ENCODE results near the gene UBR4.
"Not testable (repeated sequence)": the region's sequence is repeated elsewhere in the genome, so short reads cannot be mapped to it uniquely, and the experiment has no call there.

UBR4 gene

GRCh38 chr1:19234224-19234623 lies 24.2 kb upstream of the UBR4 start:
- no peak overlapping the region for H3K27ac ChIP-seq (ENCODE audit: low read depth, low read length)
- H3K79me2 ChIP-seq (ENCODE audit: control insufficient read depth, low read length) = no peaks in the 10 kb centered on the region
- H3K9me3 ChIP-seq (ENCODE audit: control insufficient read depth, insufficient read depth, low read length) = no peaks in the 10 kb centered on the region
- H3K9me2 ChIP-seq (replicated peaks; ENCODE audit: control insufficient read depth, low read length) = no peaks in the 10 kb centered on the region
- no peaks in the 10 kb centered on the region for H3K27me3 ChIP-seq (ENCODE audit: control insufficient read depth, low read length)
- H3K4me2 ChIP-seq (ENCODE audit: low read length) = no peak overlapping the region
- no peaks in the 10 kb centered on the region for H3F3A ChIP-seq (ENCODE audit: control insufficient read depth, insufficient read depth)
- no peaks in the 10 kb centered on the region for H4K20me1 ChIP-seq (ENCODE audit: control insufficient read depth, insufficient read depth, low read depth, low read length)
- TF ChIP-seq EZH2phosphoT487 (IDR thresholded peaks at IDR 0.05; ENCODE audit: borderline replicate concordance, low read length) = no peak
- TF ChIP-seq, protein P1, sequence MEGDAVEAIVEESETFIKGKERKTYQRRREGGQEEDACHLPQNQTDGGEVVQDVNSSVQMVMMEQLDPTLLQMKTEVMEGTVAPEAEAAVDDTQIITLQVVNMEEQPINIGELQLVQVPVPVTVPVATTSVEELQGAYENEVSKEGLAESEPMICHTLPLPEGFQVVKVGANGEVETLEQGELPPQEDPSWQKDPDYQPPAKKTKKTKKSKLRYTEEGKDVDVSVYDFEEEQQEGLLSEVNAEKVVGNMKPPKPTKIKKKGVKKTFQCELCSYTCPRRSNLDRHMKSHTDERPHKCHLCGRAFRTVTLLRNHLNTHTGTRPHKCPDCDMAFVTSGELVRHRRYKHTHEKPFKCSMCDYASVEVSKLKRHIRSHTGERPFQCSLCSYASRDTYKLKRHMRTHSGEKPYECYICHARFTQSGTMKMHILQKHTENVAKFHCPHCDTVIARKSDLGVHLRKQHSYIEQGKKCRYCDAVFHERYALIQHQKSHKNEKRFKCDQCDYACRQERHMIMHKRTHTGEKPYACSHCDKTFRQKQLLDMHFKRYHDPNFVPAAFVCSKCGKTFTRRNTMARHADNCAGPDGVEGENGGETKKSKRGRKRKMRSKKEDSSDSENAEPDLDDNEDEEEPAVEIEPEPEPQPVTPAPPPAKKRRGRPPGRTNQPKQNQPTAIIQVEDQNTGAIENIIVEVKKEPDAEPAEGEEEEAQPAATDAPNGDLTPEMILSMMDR (IDR thresholded peaks at IDR 0.05; ENCODE audit: low read depth, low read length, poor library complexity, severe bottlenecking) = no peak
- peaks cover 80% of the 10 kb centered on the region for H3K36me3 ChIP-seq (ENCODE audit: control insufficient read depth, low read length)
- H3K4me3 ChIP-seq (ENCODE audit: low read length) = no peak overlapping the region
- no peaks in the 10 kb centered on the region for H3K4me1 ChIP-seq (ENCODE audit: control insufficient read depth, low read length)

DNA sequence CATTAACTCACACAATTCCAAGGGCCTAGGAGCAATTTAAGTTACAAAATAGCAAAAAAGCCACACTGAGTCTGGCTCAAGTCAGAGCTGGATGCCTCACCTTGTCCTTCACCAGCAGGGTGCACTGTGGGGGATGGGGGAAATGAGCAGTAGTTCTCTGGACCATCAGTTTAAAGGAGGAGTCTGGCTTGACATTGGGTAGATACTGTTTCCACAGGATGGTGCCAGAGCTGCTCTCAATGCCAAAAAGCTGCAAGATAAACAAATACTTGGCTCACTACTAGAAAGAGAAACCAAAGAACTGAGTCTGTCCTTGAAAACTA lies 22.4 kb upstream of the UBR4 start:
- Histone ChIP-seq H3K36me3 (ENCODE audit: control insufficient read depth, low read length) (peaks cover 78% of the 10 kb centered on the region), H3K79me2 (ENCODE audit: control insufficient read depth, low read length) (no peaks in the 10 kb centered on the region), H3K27ac (ENCODE audit: low read depth, low read length) (no peak overlapping the region), H3K4me2 (ENCODE audit: low read length) (no peak overlapping the region), H3K4me3 (ENCODE audit: low read length) (no peak overlapping the region), H4K20me1 (ENCODE audit: control insufficient read depth, insufficient read depth, low read depth, low read length) (no peaks in the 10 kb centered on the region), H3K9me3 (ENCODE audit: control insufficient read depth, insufficient read depth, low read length) (no peaks in the 10 kb centered on the region), H3F3A (ENCODE audit: control insufficient read depth, insufficient read depth) (no peaks in the 10 kb centered on the region), H3K9me2 (replicated peaks; ENCODE audit: control insufficient read depth, low read length) (no peaks in the 10 kb centered on the region), H3K27me3 (ENCODE audit: control insufficient read depth, low read length) (no peaks in the 10 kb centered on the region), H3K4me1 (ENCODE audit: control insufficient read depth, low read length) (no peaks in the 10 kb centered on the region)
- TF ChIP-seq, protein P1 (IDR thresholded peaks at IDR 0.05; ENCODE audit: low read depth, low read length, poor library complexity, severe bottlenecking) = no peak
- TF ChIP-seq EZH2phosphoT487 (IDR thresholded peaks at IDR 0.05; ENCODE audit: borderline replicate concordance, low read length) = no peak

DNA sequence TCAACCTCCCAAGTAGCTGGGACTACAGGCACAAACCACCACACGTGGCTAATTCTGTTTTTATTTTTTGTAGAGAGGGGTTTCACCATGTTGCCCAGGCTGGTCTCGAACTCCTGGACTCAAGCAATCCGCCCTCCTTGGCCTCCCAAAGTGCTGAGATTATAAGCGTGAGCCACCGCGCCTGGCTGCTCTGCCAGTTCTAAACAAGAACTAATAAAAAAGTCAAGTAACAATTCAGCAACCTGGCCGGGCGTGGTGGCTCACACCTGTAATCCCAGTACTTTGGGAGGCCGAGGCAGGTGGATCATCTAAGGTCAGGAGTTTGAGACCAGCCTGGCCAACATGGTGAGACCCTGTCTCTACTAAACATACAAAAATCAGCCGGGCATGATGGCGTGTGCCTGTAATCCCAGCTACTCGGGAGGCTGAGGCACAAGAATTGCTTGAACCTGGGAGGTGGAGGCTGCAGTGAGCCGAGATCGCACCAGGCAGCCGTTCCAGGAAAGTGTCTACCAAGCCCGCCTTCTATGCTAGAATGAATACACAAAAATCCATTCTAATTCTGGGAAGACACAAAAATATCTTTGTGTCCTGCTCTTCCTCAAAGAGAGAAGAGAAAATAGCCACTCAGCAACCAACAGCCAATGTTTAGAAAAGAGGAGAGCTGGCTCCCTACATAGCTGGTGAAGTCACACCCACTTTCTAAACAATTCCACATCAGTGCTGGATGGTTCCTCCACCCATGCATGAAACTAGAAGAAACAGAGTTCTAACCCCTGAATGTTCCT lies 21.9 kb upstream of the UBR4 start:
- H3K27ac ChIP-seq (ENCODE audit: low read depth, low read length); H4K20me1 ChIP-seq (ENCODE audit: control insufficient read depth, insufficient read depth, low read depth, low read length): not testable (repeated sequence)
- peaks cover 78% of the 10 kb centered on the region for H3K36me3 ChIP-seq (ENCODE audit: control insufficient read depth, low read length)

DNA sequence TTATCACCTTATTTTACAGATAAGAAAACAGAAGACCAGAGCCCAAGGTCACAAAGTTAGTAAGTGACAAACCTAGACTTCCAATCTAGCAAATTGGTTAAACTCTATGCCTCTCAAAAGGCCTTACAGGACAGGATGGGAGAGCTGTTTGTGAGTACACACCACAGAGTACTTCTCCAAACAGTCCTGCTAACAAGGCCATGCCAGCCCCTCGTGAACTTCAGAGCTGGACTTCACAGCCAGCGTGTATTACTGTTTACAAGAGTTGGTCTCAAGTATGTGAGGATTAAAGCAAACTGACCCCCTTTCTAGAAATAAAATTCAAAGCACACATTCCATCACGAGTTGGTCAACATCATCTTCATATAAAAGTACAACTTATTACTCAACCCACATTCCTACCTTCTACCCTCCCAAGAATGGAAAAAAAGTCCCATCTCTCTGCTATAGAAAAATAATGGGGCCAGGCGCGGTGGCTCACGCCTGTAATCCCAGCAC lies 19.8 kb upstream of the UBR4 start:
- H3K9me3 ChIP-seq (ENCODE audit: control insufficient read depth, insufficient read depth, low read length) = no peaks in the 10 kb centered on the region

More for the DNA sequence above, 21.9 kb upstream of the UBR4 start:
- H3K4me1 ChIP-seq (ENCODE audit: control insufficient read depth, low read length); H3K4me3 ChIP-seq (ENCODE audit: low read length); H3K9me2 ChIP-seq (replicated peaks; ENCODE audit: control insufficient read depth, low read length); H3K9me3 ChIP-seq (ENCODE audit: control insufficient read depth, insufficient read depth, low read length); H3K27me3 ChIP-seq (ENCODE audit: control insufficient read depth, low read length); H3K79me2 ChIP-seq (ENCODE audit: control insufficient read depth, low read length); H3K4me2 ChIP-seq (ENCODE audit: low read length); H3F3A ChIP-seq (ENCODE audit: control insufficient read depth, insufficient read depth): not testable (repeated sequence)

More for the DNA sequence above, 19.8 kb upstream of the UBR4 start:
- no peaks in the 10 kb centered on the region for H4K20me1 ChIP-seq (ENCODE audit: control insufficient read depth, insufficient read depth, low read depth, low read length)
- no peaks in the 10 kb centered on the region for H3F3A ChIP-seq (ENCODE audit: control insufficient read depth, insufficient read depth)
- H3K36me3 ChIP-seq (ENCODE audit: control insufficient read depth, low read length) = peaks cover 88% of the 10 kb centered on the region
- no peak overlapping the region for H3K4me3 ChIP-seq (ENCODE audit: low read length)
- no peaks in the 10 kb centered on the region for H3K9me2 ChIP-seq (replicated peaks; ENCODE audit: control insufficient read depth, low read length)
- no peak overlapping the region for H3K4me2 ChIP-seq (ENCODE audit: low read length)
- no peaks in the 10 kb centered on the region for H3K79me2 ChIP-seq (ENCODE audit: control insufficient read depth, low read length)
- no peaks in the 10 kb centered on the region for H3K4me1 ChIP-seq (ENCODE audit: control insufficient read depth, low read length)
- no peaks in the 10 kb centered on the region for H3K27me3 ChIP-seq (ENCODE audit: control insufficient read depth, low read length)
- H3K27ac ChIP-seq (ENCODE audit: low read depth, low read length) = no peak overlapping the region
- TF ChIP-seq, protein P1 (IDR thresholded peaks at IDR 0.05; ENCODE audit: low read depth, low read length, poor library complexity, severe bottlenecking) = no peak
- TF ChIP-seq EZH2phosphoT487 (IDR thresholded peaks at IDR 0.05; ENCODE audit: borderline replicate concordance, low read length) = no peak

Measured in DOHH2 (cell line).